Activated CD4-positive, alpha-beta memory T cell treated with anti-CD3 and anti-CD28 coated beads for 36 hours (primary cell): ENCODE measurements around the gene ASTL. TPM values are rescaled to one million over a fixed set of nuclear protein-coding genes. Genes with fewer than 3 reads are reported as not detected.
"Not testable (repeated sequence)": the region's sequence is repeated elsewhere in the genome, so short reads cannot be mapped to it uniquely, and the experiment has no call there.

ENCODE experiments used
- CTCF ChIA-PET: fragments of 350-600 bp; sonication (Branson Sonifier 250); formaldehyde crosslinking; loops from one replicate; lab custom pipeline; 2021; ENCODE audit warnings: antibody characterized with exemption, inconsistent platforms; lab: Charles Lee
- POLR2A ChIA-PET: fragments of 350-600 bp; sonication (Branson Sonifier 250); formaldehyde crosslinking; loops from one replicate; lab custom pipeline; 2021; ENCODE audit warnings: antibody characterized with exemption; lab: Charles Lee
- DNase-seq: peaks from one replicate; pipeline ENCODE4 v3.0.0-alpha.2; 2020
- H3K27ac Mint-ChIP-seq: one replicate; pipeline ENCODE4 v1.8.0; 2021; ENCODE audit warnings: mixed read lengths
- H3K27me3 Mint-ChIP-seq: one replicate; pipeline ENCODE4 v1.8.0; 2021; ENCODE audit warnings: mixed read lengths
- H3K36me3 Mint-ChIP-seq: one replicate; pipeline ENCODE4 v1.8.0; 2021; ENCODE audit warnings: mixed read lengths
- H3K4me1 Mint-ChIP-seq: one replicate; pipeline ENCODE4 v1.8.0; 2021; ENCODE audit warnings: low read depth, mixed read lengths
- H3K4me3 Mint-ChIP-seq: one replicate; pipeline ENCODE4 v1.8.0; 2021; ENCODE audit warnings: mild to moderate bottlenecking, mixed read lengths
- H3K9me3 Mint-ChIP-seq: one replicate; pipeline ENCODE4 v1.8.0; 2021; ENCODE audit warnings: mixed read lengths
- intact Hi-C: fragments of 100-400 bp; cut with micrococcal nuclease; formaldehyde crosslinking; loops from one replicate; pipeline ENCODE4 v1.15.1; 2023
- total RNA-seq, 2 experiments: library from RNA; stranded (reverse); gene quantifications; one replicate each; pipeline ENCODE4 v1.2.3, GENCODE V29; 2021

ASTL gene
- total RNA-seq, 2 experiments from 2014 or later, result 1.8 to 2.4 TPM

- DNase-seq, result no peak
- Mint-ChIP-seq H3K27me3 (peaks cover 4% of the 10 kb centered on the region), H3K4me3 (peak overlapping the region; percentile 85), H3K9me3 (no peaks in the 10 kb centered on the region), H3K4me1 (peaks cover 62% of the 10 kb centered on the region), H3K36me3 (peaks cover 38% of the 10 kb centered on the region), H3K27ac (peak overlapping the region; percentile 100)
- ChIA-PET CTCF (interaction anchor here (1.4 to 13.8 kb wide), 6 partner anchors 7 to 153 kb away, joined by 3 to 474 read pairs (median 20); partner anchors contain the start of gene ASTL), POLR2A (interaction anchor here (1.0 to 11.0 kb wide), 6 partner anchors 12 to 121 kb away, joined by 3 to 206 read pairs (median 32); no protein-coding TSS in a partner anchor)
- intact Hi-C loops, result loop anchor here (1.0 to 5.0 kb wide), 10 partner anchors 12 to 492 kb away; partner anchors contain the start of genes ANKRD36C, ARID5A, KANSL3 and STARD7
Measured at GRCh38 chr2:96145848-96146152, 7.5 kb upstream of the ASTL start.

- peak within 1 kb of the TSS; percentile 96 for H3K4me3 Mint-ChIP-seq
- H3K4me1 Mint-ChIP-seq, result peaks cover 57% of the 10 kb centered on the region
Measured at GRCh38 chr2:96145036-96145847, 6.9 kb upstream of the ASTL start, which contains the start of gene DUSP2. DUSP2 (minus strand) TSS chr2:96145440; CDS start chr2:96145354, 86 bp downstream.

GRCh38 chr2:96144481-96145035 lies 6.3 kb upstream of the ASTL start:
- ChIA-PET POLR2A (interaction anchor here (1.6 to 11.0 kb wide), 4 partner anchors 14 to 122 kb away, joined by 4 to 206 read pairs (median 117); no protein-coding TSS in a partner anchor), CTCF (interaction anchor here (1.1 to 13.8 kb wide), 7 partner anchors 14 to 152 kb away, joined by 3 to 474 read pairs (median 6); partner anchors contain the start of gene ADRA2B)
- intact Hi-C loops, result loop anchor here (1.0 to 5.0 kb wide), 6 partner anchors 14 to 493 kb away; partner anchors contain the start of genes ANKRD36C, KANSL3 and STARD7
- Mint-ChIP-seq H3K27ac (peak overlapping the region; percentile 95), H3K4me1 (peaks cover 55% of the 10 kb centered on the region), H3K4me3 (peak overlapping the region; percentile 96), H3K36me3 (peaks cover 38% of the 10 kb centered on the region), H3K27me3 (peaks cover 4% of the 10 kb centered on the region), H3K9me3 (no peaks in the 10 kb centered on the region)
- DNase-seq, result peak; percentile 50

More at GRCh38 chr2:96145036-96145847, 6.9 kb upstream of the ASTL start, which contains the start of gene DUSP2:
- H3K27ac Mint-ChIP-seq, result peak within 1 kb of the TSS; percentile 100
- no peaks in the 10 kb centered on the region for H3K9me3 Mint-ChIP-seq
- intact Hi-C loops, result loop anchor here (1.0 to 5.0 kb wide), 6 partner anchors 14 to 492 kb away; partner anchors contain the start of genes ANKRD36C, KANSL3 and STARD7
- CTCF ChIA-PET, result interaction anchor here (1.1 to 13.8 kb wide), 7 partner anchors 13 to 152 kb away, joined by 3 to 474 read pairs (median 9); no protein-coding TSS in a partner anchor
- POLR2A ChIA-PET, result interaction anchor here (1.0 to 11.0 kb wide), 6 partner anchors 13 to 122 kb away, joined by 3 to 206 read pairs (median 32); no protein-coding TSS in a partner anchor
- DNase-seq, result peak; percentile 96
- peaks cover 4% of the 10 kb centered on the region for H3K27me3 Mint-ChIP-seq
- peaks cover 38% of the 10 kb centered on the region for H3K36me3 Mint-ChIP-seq

- peak overlapping the region; percentile 95 for H3K27ac Mint-ChIP-seq
- peak overlapping the region; percentile 96 for H3K4me3 Mint-ChIP-seq
- POLR2A ChIA-PET, result interaction anchor here (1.5 to 11.0 kb wide), 5 partner anchors 10 to 30 kb away, joined by 5 to 206 read pairs (median 61); no protein-coding TSS in a partner anchor
- peak; percentile 51 for DNase-seq
- CTCF ChIA-PET, result interaction anchor here (0.8 to 13.8 kb wide), 9 partner anchors 13 to 119 kb away, joined by 3 to 474 read pairs (median 4); partner anchors contain the start of gene ADRA2B
- intact Hi-C loops, result loop anchor here (2.0 kb wide), 1 partner anchor 13 kb away; no protein-coding TSS in a partner anchor
- peaks cover 55% of the 10 kb centered on the region for H3K4me1 Mint-ChIP-seq
- no peaks in the 10 kb centered on the region for H3K9me3 Mint-ChIP-seq
- H3K36me3 Mint-ChIP-seq, result peaks cover 38% of the 10 kb centered on the region
- H3K27me3 Mint-ChIP-seq, result peaks cover 4% of the 10 kb centered on the region
Measured at GRCh38 chr2:96143848-96144480, 5.7 kb upstream of the ASTL start.

GRCh38 chr2:96143231-96143847 lies 5.0 kb upstream of the ASTL start:
- H3K36me3 Mint-ChIP-seq, result peaks cover 38% of the 10 kb centered on the region
- intact Hi-C loops, result no loop called here

GRCh38 chr2:96142217-96143113 lies 4.2 kb upstream of the ASTL start:
- peaks cover 44% of the 10 kb centered on the region for H3K4me1 Mint-ChIP-seq
- H3K9me3 Mint-ChIP-seq, result no peaks in the 10 kb centered on the region
- POLR2A ChIA-PET, result interaction anchor here (0.6 to 11.0 kb wide), 11 partner anchors 9 to 396 kb away, joined by 3 to 206 read pairs (median 6); partner anchors contain the start of genes CIAO1, STARD7 and TMEM127
- H3K27ac Mint-ChIP-seq, result peak overlapping the region; percentile 95
- CTCF ChIA-PET, result interaction anchor here (0.5 to 13.8 kb wide), 18 partner anchors 9 to 150 kb away, joined by 3 to 474 read pairs (median 4); partner anchors contain the start of genes ADRA2B and ANKRD36C
- intact Hi-C loops, result no loop called here
- peak; percentile 91 for DNase-seq
- peak overlapping the region; percentile 96 for H3K4me3 Mint-ChIP-seq
- H3K27me3 Mint-ChIP-seq, result peaks cover 3% of the 10 kb centered on the region
- H3K36me3 Mint-ChIP-seq, result peaks cover 35% of the 10 kb centered on the region

More at GRCh38 chr2:96143231-96143847, 5.0 kb upstream of the ASTL start:
- POLR2A ChIA-PET, result interaction anchor here (1.3 to 11.0 kb wide), 8 partner anchors 10 to 123 kb away, joined by 5 to 206 read pairs (median 8); partner anchors contain the start of genes CIAO1, STARD7 and TMEM127
- H3K4me3 Mint-ChIP-seq, result peak overlapping the region; percentile 96
- DNase-seq, result peak; percentile 62
- H3K27me3 Mint-ChIP-seq, result peaks cover 3% of the 10 kb centered on the region
- CTCF ChIA-PET, result interaction anchor here (0.8 to 13.8 kb wide), 9 partner anchors 12 to 151 kb away, joined by 3 to 474 read pairs (median 6); partner anchors contain the start of genes ADRA2B and ANKRD36C
- peaks cover 52% of the 10 kb centered on the region for H3K4me1 Mint-ChIP-seq
- H3K27ac Mint-ChIP-seq, result peak overlapping the region; percentile 95
- H3K9me3 Mint-ChIP-seq, result no peaks in the 10 kb centered on the region

- DNase-seq, intact Hi-C loops: not testable (repeated sequence)
- POLR2A ChIA-PET, result interaction anchor here (1.5 to 11.0 kb wide), 6 partner anchors 8 to 125 kb away, joined by 4 to 173 read pairs (median 8); partner anchors contain the start of genes CIAO1 and TMEM127
Measured at GRCh38 chr2:96141624-96141967, 3.3 kb upstream of the ASTL start.

GRCh38 chr2:96140941-96141623 lies 2.8 kb upstream of the ASTL start:
- no peaks in the 10 kb centered on the region for H3K9me3 Mint-ChIP-seq
- H3K4me3 Mint-ChIP-seq, result peak overlapping the region; percentile 96
- H3K27ac Mint-ChIP-seq, result peak overlapping the region; percentile 95
- peaks cover 3% of the 10 kb centered on the region for H3K27me3 Mint-ChIP-seq
- peaks cover 34% of the 10 kb centered on the region for H3K36me3 Mint-ChIP-seq
- intact Hi-C loops, result no loop called here
- ChIA-PET CTCF (interaction anchor here (0.6 to 13.8 kb wide), 15 partner anchors 9 to 149 kb away, joined by 3 to 474 read pairs (median 7); partner anchors contain the start of genes ADRA2B, ANKRD36C and STARD7), POLR2A (interaction anchor here (0.9 to 11.0 kb wide), 7 partner anchors 10 to 126 kb away, joined by 4 to 173 read pairs (median 10); partner anchors contain the start of genes CIAO1, STARD7 and TMEM127)
- DNase-seq, result no peak
- H3K4me1 Mint-ChIP-seq, result peaks cover 32% of the 10 kb centered on the region

More at GRCh38 chr2:96141624-96141967, 3.3 kb upstream of the ASTL start:
- Mint-ChIP-seq H3K4me1 (peaks cover 35% of the 10 kb centered on the region), H3K27ac (peak overlapping the region; percentile 95), H3K36me3 (peaks cover 35% of the 10 kb centered on the region), H3K4me3 (peak overlapping the region; percentile 96)
- H3K27me3 Mint-ChIP-seq, H3K9me3 Mint-ChIP-seq: not testable (repeated sequence)
- CTCF ChIA-PET, result interaction anchor here (0.7 to 13.8 kb wide), 11 partner anchors 9 to 149 kb away, joined by 3 to 474 read pairs (median 7); partner anchors contain the start of genes ADRA2B, ANKRD36C and STARD7

GRCh38 chr2:96139181-96139758 lies 968 bp upstream of the ASTL start:
- Mint-ChIP-seq H3K4me1 (peaks cover 32% of the 10 kb centered on the region), H3K4me3 (no peak overlapping the region), H3K27me3 (peaks cover 2% of the 10 kb centered on the region), H3K36me3 (peaks cover 25% of the 10 kb centered on the region), H3K27ac (no peak overlapping the region), H3K9me3 (no peaks in the 10 kb centered on the region)
- ChIA-PET CTCF (interaction anchor here (0.5 to 13.8 kb wide), 29 partner anchors 8 to 197 kb away, joined by 3 to 474 read pairs (median 5); partner anchors contain the start of genes ADRA2B and STARD7), POLR2A (interaction anchor here (0.8 to 5.1 kb wide), 5 partner anchors 9 to 68 kb away, joined by 3 to 46 read pairs (median 9); no protein-coding TSS in a partner anchor)
- intact Hi-C loops, result no loop called here
- no peak for DNase-seq
